Liver (tissue), 9 donors: ENCODE data around the gene CELF4. TPM values are rescaled to one million over a fixed set of nuclear protein-coding genes. Genes with fewer than 3 reads are reported as not detected.

ENCODE experiments used
- DNase-seq: peaks from one replicate; pipeline ENCODE4 v3.0.0-alpha.2; 2017; ENCODE audit warnings: low spot score
- H3K27ac ChIP-seq, 2 donors: one replicate each; pipeline ENCODE4 v1.7.0; 2013; ENCODE audit warnings: inconsistent platforms in 2 of 2, low read length in 2 of 2, control low read depth in 1 of 2, low read depth in 1 of 2, mild to moderate bottlenecking in 1 of 2
- H3K27me3 ChIP-seq, 4 donors: one replicate each; pipeline versions ENCODE4 v1.6.1 to v1.7.0; 2013; ENCODE audit warnings: low read length in 3 of 4, inconsistent platforms in 1 of 4, mild to moderate bottlenecking in 1 of 4, moderate library complexity in 1 of 4; ENCODE audit not compliant: control insufficient read depth in 4 of 4, insufficient read depth in 4 of 4
- H3K36me3 ChIP-seq, 4 donors: one replicate each; pipeline versions ENCODE4 v1.6.1 to v1.7.0; 2013; ENCODE audit warnings: low read length in 3 of 4, mild to moderate bottlenecking in 3 of 4, low read depth in 1 of 4, moderate library complexity in 1 of 4; ENCODE audit not compliant: control insufficient read depth in 4 of 4, insufficient read depth in 3 of 4
- H3K4me1 ChIP-seq, 4 donors: one replicate each; pipeline versions ENCODE4 v1.6.1 to v1.7.0; 2013; ENCODE audit warnings: low read length in 3 of 4, mild to moderate bottlenecking in 3 of 4, moderate library complexity in 1 of 4; ENCODE audit not compliant: control insufficient read depth in 4 of 4, insufficient read depth in 4 of 4
- H3K4me3 ChIP-seq, 3 donors: one replicate each; pipeline versions ENCODE4 v1.6.1 to v1.7.0; 2013; ENCODE audit warnings: low read length in 3 of 3, control low read depth in 1 of 3, low read depth in 1 of 3, mild to moderate bottlenecking in 1 of 3
- H3K9ac ChIP-seq, 2 donors: one replicate each; pipeline ENCODE4 v1.7.0; 2013; ENCODE audit warnings: low read length in 2 of 2, mild to moderate bottlenecking in 2 of 2, moderate library complexity in 2 of 2, control low read depth in 1 of 2, low read depth in 1 of 2
- H3K9me3 ChIP-seq, 4 donors: one replicate each; pipeline versions ENCODE4 v1.6.1 to v1.7.0; 2013; ENCODE audit warnings: low read length in 3 of 4; ENCODE audit not compliant: control insufficient read depth in 4 of 4
- ATF3 ChIP-seq: IDR thresholded peaks from 2 replicates; pipeline ENCODE4 v1.6.1; 2016; ENCODE audit warnings: antibody characterized with exemption
- CTCF ChIP-seq: fragments of 150-350 bp; IDR thresholded peaks from 2 replicates; pipeline ENCODE4 v1.5.1; 2017; ENCODE audit warnings: improper control_type of control experiment, low read depth, low read length; ENCODE audit not compliant: missing input control
- EGR1 ChIP-seq, 2 donors: IDR thresholded peaks; 2 replicates each; pipeline ENCODE4 v1.6.1; 2016 to 2018; ENCODE audit warnings: antibody characterized with exemption in 2 of 2, low read depth in 2 of 2
- FOXA1 ChIP-seq: IDR thresholded peaks from 2 replicates; pipeline ENCODE4 v1.6.1; 2016; ENCODE audit warnings: antibody characterized with exemption
- FOXA2 ChIP-seq: IDR thresholded peaks from 2 replicates; pipeline ENCODE4 v1.6.1; 2016; ENCODE audit warnings: antibody characterized with exemption
- GABPA ChIP-seq, 2 donors: IDR thresholded peaks in 1 of 2; conservative IDR thresholded peaks in 1 of 2; 2 replicates each; pipeline ENCODE4 v1.6.1; 2016; ENCODE audit warnings: antibody characterized with exemption in 2 of 2, mild to moderate bottlenecking in 1 of 2, moderate library complexity in 1 of 2
- HNF4A ChIP-seq, 2 donors: conservative IDR thresholded peaks; 2 replicates each; pipeline ENCODE4 v1.6.1; 2016; ENCODE audit warnings: antibody characterized with exemption in 2 of 2, mild to moderate bottlenecking in 2 of 2
- HNF4G ChIP-seq: IDR thresholded peaks from 2 replicates; pipeline ENCODE4 v1.6.1; 2016; ENCODE audit warnings: antibody characterized with exemption
- JUND ChIP-seq, 2 donors: IDR thresholded peaks; 2 replicates each; pipeline ENCODE4 v1.6.1; 2016; ENCODE audit warnings: antibody characterized with exemption in 2 of 2
- MAX ChIP-seq: IDR thresholded peaks from 2 replicates; pipeline ENCODE4 v1.6.1; 2016; ENCODE audit warnings: antibody characterized with exemption
- NR2F2 ChIP-seq: IDR thresholded peaks from 2 replicates; pipeline ENCODE4 v1.6.1; 2016; ENCODE audit warnings: antibody characterized with exemption
- RAD21 ChIP-seq, 2 donors: IDR thresholded peaks; 2 replicates each; pipeline ENCODE4 v1.6.1; 2016; ENCODE audit warnings: antibody characterized with exemption in 2 of 2, mild to moderate bottlenecking in 2 of 2
- REST ChIP-seq: IDR thresholded peaks from 2 replicates; pipeline ENCODE4 v1.6.1; 2016; ENCODE audit warnings: antibody characterized with exemption, mild to moderate bottlenecking
- RXRA ChIP-seq, 2 donors: IDR thresholded peaks; 2 replicates each; pipeline ENCODE4 v1.6.1; 2017 to 2018; ENCODE audit warnings: antibody characterized with exemption in 2 of 2, mild to moderate bottlenecking in 1 of 2
- SP1 ChIP-seq: IDR thresholded peaks from 2 replicates; pipeline ENCODE4 v1.6.1; 2018; ENCODE audit warnings: antibody characterized with exemption, mild to moderate bottlenecking
- TAF1 ChIP-seq: conservative IDR thresholded peaks from 2 replicates; pipeline ENCODE4 v1.6.1; 2016; ENCODE audit warnings: antibody characterized with exemption, mild to moderate bottlenecking
- YY1 ChIP-seq: IDR thresholded peaks from 2 replicates; pipeline ENCODE4 v1.6.1; 2016; ENCODE audit warnings: antibody characterized with exemption, mild to moderate bottlenecking
- ZBTB33 ChIP-seq: IDR thresholded peaks from 2 replicates; pipeline ENCODE4 v1.6.1; 2016; ENCODE audit warnings: antibody characterized with exemption
- WGBS: extraction: QIAGEN DNeasy Blood & Tissue Kit; methylation state at CpG from one replicate; pipeline ENCODE4 v1.1.7; 2013; 5-methylcytosine and 5-hydroxymethylcytosine counted together
- polyA plus RNA-seq, 2 donors: library from polyadenylated mRNA; stranded (reverse) in 1 of 2; unstranded in 1 of 2; fragments of 200-250 nt in 1 of 2; fragments of >200 nt in 1 of 2; fragmentation: Nextera tagmentation in 1 of 2; extraction: Ambion mirVana in 1 of 2; gene quantifications; one replicate each; pipeline versions ENCODE4 v1.2.1 to v1.2.3, GENCODE V29; 2013 to 2015
- total RNA-seq, 2 donors: library from RNA; depleted of rRNA; stranded (reverse); fragments of >200 nt; gene quantifications; one replicate each; pipeline ENCODE4 v1.2.3, GENCODE V29; 2014
- donor health status: healthy.
- donor health status: healthy.
- donor health status: healthy.
- donor health status: healthy.
- donor health status: healthy.

The CELF4 gene
- total and polyA plus RNA-seq, 4 donors: 0.08 to 0.28 (median 0.21) TPM; not detected in 1

- no peaks in the 10 kb centered on the region for H3K36me3 ChIP-seq
- H3K27ac ChIP-seq: no peak overlapping the region
- TF ChIP-seq REST (no peak), HNF4A (conservative IDR thresholded peaks at IDR 0.05) (no peak), JUND (IDR thresholded peaks at IDR 0.05) (no peak), RAD21 (IDR thresholded peaks at IDR 0.05) (no peak), YY1 (no peak), ZBTB33 (no peak), SP1 (no peak), NR2F2 (no peak), MAX (no peak), RXRA (IDR thresholded peaks at IDR 0.05) (no peak), EGR1 (IDR thresholded peaks at IDR 0.05; ENCODE audit: low read depth in 2 of 2) (no peak), ATF3 (no peak), CTCF (no peak), FOXA2 (no peak), TAF1 (no peak), GABPA (IDR thresholded peaks at IDR 0.05 in 1 of 2, conservative IDR thresholded peaks at IDR 0.05 in 1 of 2) (no peak), FOXA1 (no peak), HNF4G (no peak)
- peaks cover 0 to 11% (median 3%) of the 10 kb centered on the region in 4 donors for H3K9me3 ChIP-seq
- peaks cover 0 to 5% (median 2%) of the 10 kb centered on the region in 4 donors for H3K4me1 ChIP-seq
- WGBS: 90% methylated on average over 19 of the region's 19 CpGs
- peaks cover 0 to 7% (median 1%) of the 10 kb centered on the region in 4 donors for H3K27me3 ChIP-seq
- DNase-seq: no peak
- no peak overlapping the region for H3K4me3 ChIP-seq
- H3K9ac ChIP-seq: no peak overlapping the region
These were observed 175.8 kb downstream of the CELF4 start for GRCh38 chr18:37389684-37390368.
